Fibroblast of the conjunctiva (primary cell): ENCODE measurements around the gene OOSP2.

Source experiments
- DNase-seq: peaks from one replicate; pipeline ENCODE4 v3.0.0-alpha.2; 2010; ENCODE audit warnings: low read depth

The OOSP2 gene

DNA sequence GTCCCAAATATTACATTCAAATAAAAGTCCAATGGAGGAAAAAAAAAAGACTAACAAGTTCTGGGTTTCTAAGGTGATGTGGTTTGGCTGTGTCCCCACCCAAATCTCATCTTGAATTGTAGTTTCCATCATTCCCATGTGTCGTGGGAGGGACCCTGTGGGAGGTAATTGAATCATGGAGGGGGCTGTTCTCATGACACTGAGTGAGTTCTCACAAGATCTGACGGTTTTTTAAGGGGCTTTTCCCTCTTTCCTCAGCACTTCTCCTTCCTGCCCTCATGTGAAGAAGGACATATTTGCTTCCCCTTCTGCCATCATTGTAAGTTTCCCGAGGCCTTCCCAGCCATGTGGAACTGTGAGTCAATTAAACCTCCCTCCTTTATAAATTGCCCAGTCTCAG lies 40.3 kb downstream of the OOSP2 start:
- DNase-seq, result no peak

DNA sequence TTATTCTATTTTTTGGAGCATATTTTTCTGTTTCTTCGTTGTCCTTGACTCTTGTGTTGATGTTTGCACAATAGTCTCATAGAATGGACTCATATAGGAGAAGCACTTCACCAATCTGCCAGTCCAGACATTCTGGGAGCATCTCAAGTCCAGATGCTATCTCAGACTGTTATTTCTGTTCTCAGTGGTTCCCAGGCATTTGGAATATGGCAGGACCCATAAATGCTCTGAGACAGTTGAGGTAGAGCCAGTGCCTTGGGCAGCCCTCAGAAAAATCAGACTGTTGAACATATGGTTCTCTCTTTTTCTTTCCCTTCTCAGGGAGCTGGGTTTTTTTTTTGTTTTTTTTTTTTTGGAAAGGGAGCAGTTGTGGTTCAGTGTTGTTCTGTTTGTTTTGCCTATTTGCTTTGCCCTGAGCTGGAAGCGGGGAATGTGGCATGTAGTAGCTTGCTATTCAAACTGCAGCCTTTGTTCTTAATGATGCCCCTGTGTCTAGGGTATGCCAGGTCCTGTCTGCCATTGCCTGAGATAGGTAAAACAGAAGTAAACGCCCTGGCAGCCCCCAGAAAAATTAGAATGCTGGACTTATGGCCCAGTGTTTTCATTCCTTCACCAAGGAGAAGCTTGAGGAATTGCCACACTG lies 44.5 kb downstream of the OOSP2 start:
- DNase-seq, result no peak

DNA sequence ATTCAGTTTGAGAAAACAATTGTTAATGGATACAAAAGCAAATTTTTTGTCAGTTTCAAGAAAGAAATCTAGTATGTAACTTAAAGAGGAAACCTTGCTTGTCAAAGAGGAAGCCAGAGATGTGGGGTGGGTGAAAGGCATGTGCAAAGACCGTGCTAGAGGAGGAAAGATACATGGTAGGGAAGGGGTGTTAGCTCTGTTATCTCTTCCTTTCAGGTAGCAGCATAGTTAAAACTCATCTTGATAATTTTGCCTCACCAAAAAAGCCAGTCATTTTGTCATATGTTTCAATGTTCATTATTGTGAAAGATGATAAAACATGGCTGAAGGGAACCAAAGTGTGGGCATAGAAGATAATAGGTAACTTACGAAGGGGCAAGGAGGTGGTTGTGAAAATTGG lies 45.7 kb downstream of the OOSP2 start:
- no peak for DNase-seq

DNA sequence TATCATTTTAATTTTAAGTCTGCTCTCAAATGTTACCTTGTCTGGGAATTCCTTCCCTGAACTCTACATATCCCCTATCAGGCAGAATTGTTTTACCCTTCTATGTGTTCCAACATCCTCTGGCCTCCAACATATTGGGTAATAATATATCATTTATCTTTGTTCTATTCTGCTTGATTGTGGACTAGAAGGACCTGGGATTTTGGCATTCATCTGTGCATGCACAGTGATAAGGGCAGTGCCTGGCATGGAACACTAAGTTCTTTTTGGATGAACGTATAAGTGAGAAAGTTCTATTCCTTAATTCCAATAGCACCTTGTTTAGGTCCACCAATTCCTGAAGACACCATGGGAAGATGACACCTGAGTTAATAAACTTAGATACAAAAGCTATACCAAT lies 47.0 kb downstream of the OOSP2 start:
- no peak for DNase-seq

DNA sequence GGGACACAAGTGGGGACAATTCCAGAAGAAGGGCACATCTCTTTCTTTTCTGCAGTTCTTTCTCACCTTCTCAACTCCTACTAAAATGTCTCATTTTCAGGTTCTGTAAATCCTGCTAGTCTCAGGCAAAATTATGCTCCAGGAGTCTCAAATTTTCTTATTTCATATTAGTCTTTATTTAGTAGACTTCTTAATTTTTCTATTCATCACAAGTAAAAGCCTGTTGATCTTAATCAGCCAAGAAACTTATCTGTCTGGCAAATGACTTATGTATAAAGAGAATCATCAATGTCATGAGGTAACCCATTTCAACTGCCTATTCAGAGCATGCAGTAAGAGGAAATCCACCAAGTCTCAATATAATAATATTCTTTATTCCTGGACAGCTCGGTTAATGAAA lies 48.2 kb downstream of the OOSP2 start, which contains the start of gene MS4A2:
Gene MS4A2 (plus strand): TSS at position 301 of the 400 bp plus-strand sequence. CDS start 102 bp downstream, outside the sequence.
- DNase-seq, result no peak

DNA sequence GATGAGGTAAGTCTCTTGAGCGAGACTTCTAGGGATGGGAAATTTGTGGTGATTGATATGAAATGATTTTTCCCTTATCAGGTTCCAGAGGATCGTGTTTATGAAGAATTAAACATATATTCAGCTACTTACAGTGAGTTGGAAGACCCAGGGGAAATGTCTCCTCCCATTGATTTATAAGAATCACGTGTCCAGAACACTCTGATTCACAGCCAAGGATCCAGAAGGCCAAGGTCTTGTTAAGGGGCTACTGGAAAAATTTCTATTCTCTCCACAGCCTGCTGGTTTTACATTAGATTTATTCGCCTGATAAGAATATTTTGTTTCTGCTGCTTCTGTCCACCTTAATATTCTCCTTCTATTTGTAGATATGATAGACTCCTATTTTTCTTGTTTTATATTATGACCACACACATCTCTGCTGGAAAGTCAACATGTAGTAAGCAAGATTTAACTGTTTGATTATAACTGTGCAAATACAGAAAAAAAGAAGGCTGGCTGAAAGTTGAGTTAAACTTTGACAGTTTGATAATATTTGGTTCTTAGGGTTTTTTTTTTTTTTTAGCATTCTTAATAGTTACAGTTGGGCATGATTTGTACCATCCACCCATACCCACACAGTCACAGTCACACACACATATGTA lies 55.4 kb downstream of the OOSP2 start:
- DNase-seq, result no peak

DNA sequence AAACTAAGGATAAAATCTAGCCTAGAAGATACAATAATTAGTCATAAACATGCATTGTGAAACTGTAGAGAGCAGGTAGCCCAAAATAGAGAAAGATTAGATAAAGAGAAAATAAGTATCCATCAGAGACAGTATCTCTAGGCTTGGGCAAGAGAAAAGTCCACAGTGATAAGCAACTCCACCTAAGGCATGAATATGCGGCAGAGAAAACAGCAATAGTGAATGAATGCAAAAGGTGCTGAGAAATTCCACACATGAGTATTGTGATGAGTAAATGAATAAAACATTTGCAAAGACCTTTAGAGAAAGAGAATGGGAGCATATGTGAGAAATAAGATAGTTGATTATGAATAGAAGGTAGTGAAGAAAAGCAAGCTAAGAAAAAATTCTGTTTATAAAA lies 57.0 kb downstream of the OOSP2 start:
- DNase-seq, result no peak
